Hematopoietic multipotent progenitor cell treated with erythropoietin and hydrocortisone succinate and interleukin-3 and kit ligand, for 6 days (in vitro differentiated cells): ENCODE data around the gene DDOST.
"Not testable (repeated sequence)": the region's sequence is repeated elsewhere in the genome, so short reads cannot be mapped to it uniquely, and the experiment has no call there.

Experiments used
- DNase-seq: peaks from one replicate; pipeline ENCODE4 v3.0.0-alpha.2; 2015

DDOST gene

GRCh38 chr1:20619999-20620398, 41.2 kb downstream of the DDOST start:
- no peak for DNase-seq

GRCh38 chr1:20618550-20618949, 42.6 kb downstream of the DDOST start:
- DNase-seq = no peak

GRCh38 chr1:20616847-20617487, 44.2 kb downstream of the DDOST start:
- DNase-seq = no peak

- DNase-seq = no peak
These were observed 45.0 kb downstream of the DDOST start for GRCh38 chr1:20615946-20616846.

GRCh38 chr1:20614131-20614579, 47.0 kb downstream of the DDOST start:
- DNase-seq = no peak

GRCh38 chr1:20612221-20612746, 48.9 kb downstream of the DDOST start:
- DNase-seq = no peak

GRCh38 chr1:20611652-20612051, 49.5 kb downstream of the DDOST start:
- no peak for DNase-seq

- DNase-seq = no peak
These were observed 50.2 kb downstream of the DDOST start for GRCh38 chr1:20610970-20611369.

- DNase-seq = no peak
These were observed 51.6 kb downstream of the DDOST start for GRCh38 chr1:20609541-20609940.

GRCh38 chr1:20606801-20607570, 54.2 kb downstream of the DDOST start:
- DNase-seq = not testable (repeated sequence)

GRCh38 chr1:20604678-20605077, 56.5 kb downstream of the DDOST start:
- no peak for DNase-seq

GRCh38 chr1:20603504-20604464, 57.4 kb downstream of the DDOST start:
- DNase-seq = no peak

GRCh38 chr1:20602851-20603450, 58.2 kb downstream of the DDOST start:
- DNase-seq = no peak
